Uterus (tissue), 2 donors: ENCODE results near the gene RAB8A.

Source experiments
- POLR2A ChIP-seq, 2 donors: fragments of 450-650 bp; IDR thresholded peaks; one replicate each; pipeline ENCODE4 v1.6.1; 2016; ENCODE audit warnings: antibody characterized with exemption in 2 of 2, mild to moderate bottlenecking in 1 of 2, moderate library complexity in 1 of 2
- TF ChIP-seq, protein P1 (sequence below), 4 experiments: fragments of 200-600 bp in 2 of 4; fragments of 450-650 bp in 2 of 4; sonication (generic) in 2 of 4; IDR thresholded peaks; one replicate each; pipeline ENCODE4 v1.5.1; 2016 to 2019; ENCODE audit warnings: antibody characterized with exemption in 4 of 4, mild to moderate bottlenecking in 2 of 4, moderate library complexity in 1 of 4

DNA sequence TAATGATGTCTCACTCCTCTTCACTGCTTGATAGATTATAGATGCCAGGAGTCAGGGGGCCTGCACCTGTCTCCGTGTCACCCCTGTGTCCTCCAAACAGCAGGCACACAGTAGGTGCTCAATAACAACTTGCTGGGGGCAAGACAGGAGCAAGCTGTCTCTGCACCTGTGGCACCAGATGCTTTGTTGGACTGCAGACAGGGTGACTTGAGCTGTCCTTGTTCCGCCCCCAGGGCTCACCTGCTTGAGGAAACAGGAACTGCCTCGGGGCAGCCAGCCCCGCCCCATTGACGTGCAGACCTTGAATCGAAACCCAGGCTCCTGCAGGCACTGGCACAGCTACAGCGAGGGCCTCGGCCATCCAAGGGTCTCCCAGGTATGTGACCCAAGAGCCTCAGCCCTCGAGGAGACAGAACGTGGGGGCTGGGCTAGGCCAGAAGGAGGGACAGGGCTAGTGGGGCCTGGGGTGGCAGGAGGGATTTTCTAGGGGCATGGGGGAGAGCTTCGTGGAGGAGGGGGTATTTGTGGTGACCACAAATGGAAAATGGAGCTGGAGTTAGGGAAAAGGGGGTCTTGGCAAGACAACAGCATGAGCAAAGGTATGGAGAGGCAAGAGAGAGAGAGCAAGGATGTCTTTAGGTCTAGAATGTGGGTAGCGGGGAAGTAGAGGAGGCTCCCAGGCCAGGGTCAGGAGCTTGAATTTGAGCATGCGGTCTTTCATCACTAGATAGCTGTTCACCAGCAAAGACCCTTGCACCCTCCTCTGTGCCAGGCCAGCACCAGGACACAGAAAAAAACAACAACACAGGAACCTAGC, 31.9 kb downstream of the RAB8A start, which contains the start of gene HSH2D:
- TF ChIP-seq, protein P1, sequence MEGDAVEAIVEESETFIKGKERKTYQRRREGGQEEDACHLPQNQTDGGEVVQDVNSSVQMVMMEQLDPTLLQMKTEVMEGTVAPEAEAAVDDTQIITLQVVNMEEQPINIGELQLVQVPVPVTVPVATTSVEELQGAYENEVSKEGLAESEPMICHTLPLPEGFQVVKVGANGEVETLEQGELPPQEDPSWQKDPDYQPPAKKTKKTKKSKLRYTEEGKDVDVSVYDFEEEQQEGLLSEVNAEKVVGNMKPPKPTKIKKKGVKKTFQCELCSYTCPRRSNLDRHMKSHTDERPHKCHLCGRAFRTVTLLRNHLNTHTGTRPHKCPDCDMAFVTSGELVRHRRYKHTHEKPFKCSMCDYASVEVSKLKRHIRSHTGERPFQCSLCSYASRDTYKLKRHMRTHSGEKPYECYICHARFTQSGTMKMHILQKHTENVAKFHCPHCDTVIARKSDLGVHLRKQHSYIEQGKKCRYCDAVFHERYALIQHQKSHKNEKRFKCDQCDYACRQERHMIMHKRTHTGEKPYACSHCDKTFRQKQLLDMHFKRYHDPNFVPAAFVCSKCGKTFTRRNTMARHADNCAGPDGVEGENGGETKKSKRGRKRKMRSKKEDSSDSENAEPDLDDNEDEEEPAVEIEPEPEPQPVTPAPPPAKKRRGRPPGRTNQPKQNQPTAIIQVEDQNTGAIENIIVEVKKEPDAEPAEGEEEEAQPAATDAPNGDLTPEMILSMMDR (IDR thresholded peaks at IDR 0.05), result no peak
- TF ChIP-seq POLR2A (IDR thresholded peaks at IDR 0.05), result no peak
